Activated B cell treated with CpG ODN at 0.5 μM for 24 hours (primary cell): Measurements from ENCODE around the gene TRMT6. TPM values are rescaled to one million over a fixed set of nuclear protein-coding genes. Genes with fewer than 3 reads are reported as not detected.

ENCODE experiments used
- ATAC-seq: fragments of 200-7000 bp; cut with Tn5 transposase; one replicate; pipeline ENCODE4 v1.10.0; 2021; ENCODE audit warnings: low read depth, mild to moderate bottlenecking, moderate library complexity
- CTCF ChIA-PET: fragments of 350-600 bp; sonication (Branson Sonifier 250); formaldehyde crosslinking; loops from one replicate; lab custom pipeline; 2021; ENCODE audit warnings: antibody characterized with exemption; lab: Charles Lee
- POLR2A ChIA-PET: fragments of 350-600 bp; sonication (Branson Sonifier 250); formaldehyde crosslinking; loops from one replicate; lab custom pipeline; 2021; ENCODE audit warnings: antibody characterized with exemption; lab: Charles Lee
- DNase-seq: peaks from one replicate; pipeline ENCODE4 v3.0.0; 2022
- H3K27ac Mint-ChIP-seq: one replicate; pipeline ENCODE4 v1.8.0; 2020; ENCODE audit warnings: mixed read lengths
- H3K27me3 Mint-ChIP-seq: one replicate; pipeline ENCODE4 v1.8.0; 2021; ENCODE audit warnings: mixed read lengths
- H3K36me3 Mint-ChIP-seq: one replicate; pipeline ENCODE4 v1.8.0; 2021; ENCODE audit warnings: low read depth, mixed read lengths
- H3K4me1 Mint-ChIP-seq: one replicate; pipeline ENCODE4 v1.8.0; 2021; ENCODE audit warnings: mixed read lengths
- H3K4me3 Mint-ChIP-seq: one replicate; pipeline ENCODE4 v1.8.0; 2020; ENCODE audit warnings: mild to moderate bottlenecking, mixed read lengths
- H3K9me3 Mint-ChIP-seq: one replicate; pipeline ENCODE4 v1.8.0; 2020; ENCODE audit warnings: mixed read lengths
- CTCF ChIP-seq: fragments of 200-600 bp; IDR thresholded peaks from one replicate; pipeline ENCODE4 v1.8.0; 2022; ENCODE audit warnings: antibody characterized with exemption, mild to moderate bottlenecking
- intact Hi-C: fragments of 100-400 bp; cut with micrococcal nuclease; formaldehyde crosslinking; loops from one replicate; pipeline ENCODE4 v1.15.1; 2024
- total RNA-seq: library from RNA; stranded (reverse); gene quantifications from 2 replicates; pipeline ENCODE4 v1.2.3, GENCODE V29; 2022

The TRMT6 gene
- 21.0 and 25.5 TPM in 2 replicates for total RNA-seq

GRCh38 chr20:5950271-5951031 is at the start of gene TRMT6, which contains the start of gene MCM8:
Gene TRMT6 (minus strand): TSS chr20:5950533. CDS start chr20:5950405, 128 bp downstream.
Gene MCM8 (plus strand): TSS chr20:5950652. CDS start chr20:5952016, 1,364 bp downstream.
- H3K4me1 Mint-ChIP-seq: peaks cover 34% of the 10 kb centered on the region
- ChIA-PET POLR2A (no interaction called here), CTCF (interaction anchor here (1.1 kb wide), 1 partner anchor 422 kb away, joined by 5 read pairs; no protein-coding TSS in a partner anchor)
- H3K4me3 Mint-ChIP-seq: peak within 1 kb of the TSS; percentile 93
- H3K9me3 Mint-ChIP-seq: no peaks in the 10 kb centered on the region
- no peak for TF ChIP-seq CTCF
- intact Hi-C loops: loop anchor here (1.0 to 5.0 kb wide), 5 partner anchors 153 to 1138 kb away; partner anchors contain the start of genes CDS2 and SHLD1
- ATAC-seq: peak; percentile 97
- peaks cover 59% of the 10 kb centered on the region for H3K36me3 Mint-ChIP-seq
- peak; percentile 94 for DNase-seq
- H3K27me3 Mint-ChIP-seq: no peaks in the 10 kb centered on the region
- peak within 1 kb of the TSS; percentile 90 for H3K27ac Mint-ChIP-seq

GRCh38 chr20:5999783-6000182 is 49.5 kb upstream of the TRMT6 start:
- CTCF ChIA-PET: no interaction called here
- H3K4me3 Mint-ChIP-seq: no peak overlapping the region
- peaks cover 14% of the 10 kb centered on the region for H3K4me1 Mint-ChIP-seq
- H3K27me3 Mint-ChIP-seq: no peaks in the 10 kb centered on the region
- no peak for TF ChIP-seq CTCF
- intact Hi-C loops: no loop called here
- ATAC-seq: no peak
- POLR2A ChIA-PET: no interaction called here
- peaks cover 11% of the 10 kb centered on the region for H3K36me3 Mint-ChIP-seq
- H3K9me3 Mint-ChIP-seq: no peaks in the 10 kb centered on the region
- H3K27ac Mint-ChIP-seq: no peak overlapping the region
- DNase-seq: no peak

GRCh38 chr20:5996765-5997164 is 46.4 kb upstream of the TRMT6 start:
- Mint-ChIP-seq H3K9me3 (no peaks in the 10 kb centered on the region), H3K27ac (peak overlapping the region; percentile 41), H3K27me3 (no peaks in the 10 kb centered on the region), H3K4me1 (peaks cover 14% of the 10 kb centered on the region), H3K36me3 (peaks cover 16% of the 10 kb centered on the region), H3K4me3 (no peak overlapping the region)
- ChIA-PET CTCF (no interaction called here), POLR2A (no interaction called here)
- TF ChIP-seq CTCF: no peak
- intact Hi-C loops: no loop called here
- DNase-seq (no peak), ATAC-seq (peak; percentile 49)

- H3K4me3 Mint-ChIP-seq: no peak overlapping the region
- H3K27ac Mint-ChIP-seq: no peak overlapping the region
- no peak for TF ChIP-seq CTCF
- ATAC-seq (no peak), DNase-seq (no peak)
- intact Hi-C loops: no loop called here
- H3K9me3 Mint-ChIP-seq: no peaks in the 10 kb centered on the region
- CTCF ChIA-PET: no interaction called here
- peaks cover 48% of the 10 kb centered on the region for H3K36me3 Mint-ChIP-seq
- H3K4me1 Mint-ChIP-seq: peaks cover 3% of the 10 kb centered on the region
- H3K27me3 Mint-ChIP-seq: no peaks in the 10 kb centered on the region
- POLR2A ChIA-PET: no interaction called here
Measured at GRCh38 chr20:5991623-5992441, 41.5 kb upstream of the TRMT6 start.

GRCh38 chr20:5990946-5991345 is 40.6 kb upstream of the TRMT6 start:
- DNase-seq (no peak), ATAC-seq (no peak)
- H3K9me3 Mint-ChIP-seq: no peaks in the 10 kb centered on the region
- peaks cover 1% of the 10 kb centered on the region for H3K4me1 Mint-ChIP-seq
- ChIA-PET CTCF (no interaction called here), POLR2A (no interaction called here)
- no peak overlapping the region for H3K4me3 Mint-ChIP-seq
- no peak for TF ChIP-seq CTCF
- H3K27ac Mint-ChIP-seq: no peak overlapping the region
- peaks cover 55% of the 10 kb centered on the region for H3K36me3 Mint-ChIP-seq
- intact Hi-C loops: no loop called here
- no peaks in the 10 kb centered on the region for H3K27me3 Mint-ChIP-seq
